Measurements from ENCODE around the gene TMEM219. TPM values are rescaled to one million over a fixed set of nuclear protein-coding genes. Genes with fewer than 3 reads are reported as not detected.

TMEM219 gene
- total and polyA plus RNA-seq, 10 of the 15 experiments (the other 5 are each of a cell fraction or from before 2014, with no cell fraction given) = 33.6 to 74.6 (median 56.5) TPM

- 0 out of 2 replicates have a peak, but pooled peaks have one; percentile 13 for TF ChIP-seq FOXK2 (IDR thresholded peaks at IDR 0.05)
- no peak for TF ChIP-seq E2F8 (IDR thresholded peaks at IDR 0.05; ENCODE audit: low read depth, partially characterized antibody)
- 48% methylated on average over 11 of the region's 11 CpGs for WGBS (ENCODE audit: insufficient coverage, insufficient replicate concordance, low lambda C conversion rate, missing lambda C conversion rate)
- POLR2A ChIA-PET = no interaction called here
- H3K27ac ChIP-seq (ENCODE audit: control insufficient read depth, insufficient read depth) = no peak overlapping the region
- H3K4me2 ChIP-seq (ENCODE audit: control insufficient read depth, insufficient read depth) = no peak overlapping the region
- H3K9me3 ChIP-seq (replicated peaks; ENCODE audit: control insufficient read depth, insufficient read depth, low read length) = no peaks in the 10 kb centered on the region
- SMC1A ChIA-PET (ENCODE audit: uncharacterized antibody, unreplicated experiment) = interaction anchor here (1.0 kb wide), 1 partner anchor 96 kb away, joined by 3 read pairs; no protein-coding TSS in a partner anchor
- H3K36me3 ChIP-seq (ENCODE audit: control insufficient read depth in 2 of 2, insufficient read depth in 2 of 2, low read length in 1 of 2) = no peaks in the 10 kb centered on the region
- H4K20me1 ChIP-seq (ENCODE audit: control insufficient read depth, insufficient read depth) = no peaks in the 10 kb centered on the region
- RAD21 ChIA-PET (ENCODE audit: unreplicated experiment) = no interaction called here
- FAIRE-seq (no peak), ATAC-seq (no peak), DNase-seq (ENCODE audit: low read depth, low spot score) (no peak)
- BruUV-seq (replicated peaks) = no TSS peak
- H3K4me1 ChIP-seq (ENCODE audit: control insufficient read depth, insufficient read depth, low read length) = no peaks in the 10 kb centered on the region
- in situ Hi-C loops (cut with MboI) (no loop called here), intact Hi-C loops (cut with micrococcal nuclease; ENCODE audit: unreplicated experiment) (loop anchor here (2.0 kb wide), 1 partner anchor 55 kb away; no protein-coding TSS in a partner anchor)
- CTCF ChIA-PET = interaction anchor here (0.8 kb wide), 1 partner anchor 88 kb away, joined by 3 read pairs; no protein-coding TSS in a partner anchor
- H3K27me3 ChIP-seq (replicated peaks in 1 of 2; ENCODE audit: control insufficient read depth in 2 of 2, insufficient read depth in 2 of 2, low read length in 1 of 2) = no peaks in the 10 kb centered on the region; a peak in 2 of 4 replicates
- H3K9ac ChIP-seq (ENCODE audit: control insufficient read depth, insufficient read depth, low read length) = no peak overlapping the region
- H3K4me3 ChIP-seq = no peak overlapping the region
- no peaks in the 10 kb centered on the region for H3K79me2 ChIP-seq (ENCODE audit: control insufficient read depth, insufficient read depth, low read length)
- H2AFZ ChIP-seq (ENCODE audit: control insufficient read depth, low read depth, low read length) = no peak overlapping the region
Measured at GRCh38 chr16:29943846-29944799, 17.8 kb upstream of the TMEM219 start.

Measured in GM12878 (cell line).